CD8-positive, alpha-beta memory T cell (primary cell): ENCODE data around the gene TMC6. TPM values are rescaled to one million over a fixed set of nuclear protein-coding genes. Genes with fewer than 3 reads are reported as not detected.

Experiments used
- CTCF ChIA-PET: fragments of 350-600 bp; sonication (Branson Sonifier 250); formaldehyde crosslinking; loops from one replicate; lab custom pipeline; 2021; ENCODE audit warnings: antibody characterized with exemption; lab: Charles Lee
- POLR2A ChIA-PET: fragments of 350-600 bp; sonication (Branson Sonifier 250); formaldehyde crosslinking; loops from one replicate; lab custom pipeline; 2021; ENCODE audit warnings: antibody characterized with exemption; lab: Charles Lee
- DNase-seq, 5 donors: peaks; one replicate each; pipeline versions ENCODE4 v3.0.0 to v3.0.0-alpha.2; 2020 to 2022; ENCODE audit warnings: mixed read lengths in 1 of 5
- H3K27ac ChIP-seq: one replicate; pipeline ENCODE4 v1.7.0; 2013; ENCODE audit warnings: low read depth, mild to moderate bottlenecking, low read length, moderate library complexity
- H3K27me3 ChIP-seq: 2 replicates; pipeline ENCODE4 v1.7.0; 2013; ENCODE audit warnings: low read length, mild to moderate bottlenecking; ENCODE audit not compliant: insufficient read depth, poor library complexity, severe bottlenecking
- H3K36me3 ChIP-seq: 2 replicates; pipeline ENCODE4 v1.7.0; 2013; ENCODE audit warnings: mild to moderate bottlenecking, low read length, moderate library complexity; ENCODE audit not compliant: insufficient read depth
- H3K4me1 ChIP-seq: 2 replicates; pipeline ENCODE4 v1.7.0; 2013; ENCODE audit warnings: mild to moderate bottlenecking, low read length, moderate library complexity; ENCODE audit not compliant: insufficient read depth
- H3K4me3 ChIP-seq: 2 replicates; pipeline ENCODE4 v1.7.0; 2013; ENCODE audit warnings: mild to moderate bottlenecking, low read length
- H3K9me3 ChIP-seq: 2 replicates; pipeline ENCODE4 v1.7.0; 2013; ENCODE audit warnings: mild to moderate bottlenecking, low read length
- H3K27ac Mint-ChIP-seq, 8 donors: one replicate each; pipeline ENCODE4 v1.8.0; 2020 to 2021; ENCODE audit warnings: mixed read lengths in 8 of 8, mild to moderate bottlenecking in 6 of 8, inconsistent platforms in 3 of 8, moderate library complexity in 3 of 8
- H3K27me3 Mint-ChIP-seq, 2 donors: one replicate each; pipeline ENCODE4 v1.8.0; 2020 to 2021; ENCODE audit warnings: mixed read lengths in 2 of 2, mild to moderate bottlenecking in 1 of 2, moderate library complexity in 1 of 2
- H3K36me3 Mint-ChIP-seq, 3 donors: one replicate each; pipeline ENCODE4 v1.8.0; 2020 to 2021; ENCODE audit warnings: mixed read lengths in 3 of 3, inconsistent platforms in 1 of 3, mild to moderate bottlenecking in 1 of 3
- H3K4me1 Mint-ChIP-seq, 3 donors: one replicate each; pipeline ENCODE4 v1.8.0; 2020 to 2021; ENCODE audit warnings: mixed read lengths in 3 of 3, inconsistent platforms in 1 of 3, mild to moderate bottlenecking in 1 of 3
- H3K4me3 Mint-ChIP-seq, 7 donors: one replicate each; pipeline ENCODE4 v1.8.0; 2020 to 2021; ENCODE audit warnings: mixed read lengths in 7 of 7, mild to moderate bottlenecking in 6 of 7, moderate library complexity in 4 of 7, inconsistent platforms in 2 of 7
- H3K9me3 Mint-ChIP-seq, 5 donors: one replicate each; pipeline ENCODE4 v1.8.0; 2020 to 2022; ENCODE audit warnings: mixed read lengths in 5 of 5, mild to moderate bottlenecking in 3 of 5, moderate library complexity in 2 of 5, inconsistent platforms in 1 of 5
- polyA plus RNA-seq: library from polyadenylated mRNA; unstranded; fragments of 300-500 nt; fragmentation: Illumina TruSeq; gene quantifications from one replicate; pipeline ENCODE4 v1.2.3, GENCODE V29; 2021
- total RNA-seq, 2 experiments: library from RNA; stranded (reverse); gene quantifications; one replicate each; pipeline ENCODE4 v1.2.3, GENCODE V29; 2021

TMC6 gene
- total and polyA plus RNA-seq, 3 experiments from 2014 or later, result 150 to 296 (median 150) TPM

GRCh38 chr17:78112518-78113471, 15.8 kb downstream of the TMC6 start:
- peak overlapping the region; percentile 23 to 97 (median 85) for H3K27ac Mint-ChIP-seq
- no peaks in the 10 kb centered on the region for H3K9me3 Mint-ChIP-seq
- peaks cover 0 to 5% of the 10 kb centered on the region in 2 donors for H3K27me3 Mint-ChIP-seq
- H3K36me3 Mint-ChIP-seq, result peaks cover 4 to 83% (median 9%) of the 10 kb centered on the region in 3 donors
- H3K27me3 ChIP-seq, result no peaks in the 10 kb centered on the region
- H3K4me3 ChIP-seq, result no peak overlapping the region
- H3K36me3 ChIP-seq, result peaks cover 61% of the 10 kb centered on the region
- POLR2A ChIA-PET, result interaction anchor here (1.0 to 6.6 kb wide), 4 partner anchors 8 to 64 kb away, joined by 3 to 111 read pairs (median 25); partner anchors contain the start of genes TMC6 and TMC8
- peaks cover 35 to 66% (median 35%) of the 10 kb centered on the region in 3 donors for H3K4me1 Mint-ChIP-seq
- peak overlapping the region in 6 of 7 donors; percentile 36 to 77 (median 62) for H3K4me3 Mint-ChIP-seq
- peak; percentile 69 to 83 (median 71) for DNase-seq
- CTCF ChIA-PET, result interaction anchor here (0.8 to 7.5 kb wide), 14 partner anchors 9 to 138 kb away, joined by 3 to 100 read pairs (median 4); partner anchors contain the start of genes TMC6 and TMC8
- H3K4me1 ChIP-seq, result peaks cover 34% of the 10 kb centered on the region
- no peak overlapping the region for H3K27ac ChIP-seq
- no peaks in the 10 kb centered on the region for H3K9me3 ChIP-seq

- Histone ChIP-seq H3K27ac (no peak overlapping the region), H3K36me3 (peaks cover 56% of the 10 kb centered on the region), H3K4me3 (no peak overlapping the region), H3K4me1 (peaks cover 34% of the 10 kb centered on the region), H3K9me3 (no peaks in the 10 kb centered on the region), H3K27me3 (no peaks in the 10 kb centered on the region)
- H3K36me3 Mint-ChIP-seq, result peaks cover 4 to 85% (median 9%) of the 10 kb centered on the region in 3 donors
- peaks cover 33 to 65% (median 42%) of the 10 kb centered on the region in 3 donors for H3K4me1 Mint-ChIP-seq
- H3K9me3 Mint-ChIP-seq, result no peaks in the 10 kb centered on the region
- peak in 1 of 5 donors; percentile 51 for DNase-seq
- CTCF ChIA-PET, result interaction anchor here (1.0 to 7.5 kb wide), 14 partner anchors 10 to 139 kb away, joined by 3 to 100 read pairs (median 4); partner anchors contain the start of genes TMC6 and TMC8
- POLR2A ChIA-PET, result interaction anchor here (0.9 to 6.6 kb wide), 5 partner anchors 16 to 58 kb away, joined by 3 to 111 read pairs (median 4); partner anchors contain the start of genes TMC6 and TMC8
- peak overlapping the region in 1 of 7 donors; percentile 77 for H3K4me3 Mint-ChIP-seq
- H3K27ac Mint-ChIP-seq, result peak overlapping the region in 5 of 8 donors; percentile 0 to 97 (median 83)
- H3K27me3 Mint-ChIP-seq, result peaks cover 0 to 5% of the 10 kb centered on the region in 2 donors
Observed at GRCh38 chr17:78111727-78112517, 16.6 kb downstream of the TMC6 start.

- H3K4me1 ChIP-seq, result peaks cover 34% of the 10 kb centered on the region
- H3K36me3 ChIP-seq, result peaks cover 52% of the 10 kb centered on the region
- H3K27ac ChIP-seq, result no peak overlapping the region
- peak overlapping the region in 1 of 7 donors; percentile 11 for H3K4me3 Mint-ChIP-seq
- no peaks in the 10 kb centered on the region for H3K9me3 ChIP-seq
- POLR2A ChIA-PET, result interaction anchor here (0.6 to 6.6 kb wide), 6 partner anchors 17 to 267 kb away, joined by 3 to 111 read pairs (median 3); partner anchors contain the start of genes TMC6 and TMC8
- peak overlapping the region in 4 of 8 donors; percentile 47 to 81 (median 74) for H3K27ac Mint-ChIP-seq
- no peaks in the 10 kb centered on the region for H3K9me3 Mint-ChIP-seq
- H3K4me3 ChIP-seq, result no peak overlapping the region
- CTCF ChIA-PET, result interaction anchor here (0.9 to 7.5 kb wide), 7 partner anchors 11 to 140 kb away, joined by 3 to 100 read pairs (median 4); partner anchors contain the start of genes AFMID, TK1 and TMC6
- peaks cover 31 to 63% (median 43%) of the 10 kb centered on the region in 3 donors for H3K4me1 Mint-ChIP-seq
- DNase-seq, result peak in 1 of 5 donors; percentile 46
- peaks cover 0 to 5% of the 10 kb centered on the region in 2 donors for H3K27me3 Mint-ChIP-seq
- H3K27me3 ChIP-seq, result no peaks in the 10 kb centered on the region
- peaks cover 4 to 81% (median 9%) of the 10 kb centered on the region in 3 donors for H3K36me3 Mint-ChIP-seq
Observed at GRCh38 chr17:78111016-78111726, 17.4 kb downstream of the TMC6 start.

GRCh38 chr17:78110363-78111015, 18.1 kb downstream of the TMC6 start:
- Mint-ChIP-seq H3K9me3 (no peaks in the 10 kb centered on the region), H3K36me3 (peaks cover 4 to 83% (median 9%) of the 10 kb centered on the region in 3 donors), H3K27me3 (peaks cover 0 to 5% of the 10 kb centered on the region in 2 donors), H3K27ac (peak overlapping the region in 6 of 8 donors; percentile 23 to 81 (median 62)), H3K4me3 (peak overlapping the region in 1 of 7 donors; percentile 29), H3K4me1 (peaks cover 31 to 63% (median 43%) of the 10 kb centered on the region in 3 donors)
- no peak for DNase-seq
- Histone ChIP-seq H3K27me3 (no peaks in the 10 kb centered on the region), H3K9me3 (no peaks in the 10 kb centered on the region), H3K27ac (no peak overlapping the region), H3K36me3 (peaks cover 53% of the 10 kb centered on the region), H3K4me3 (no peak overlapping the region), H3K4me1 (peaks cover 34% of the 10 kb centered on the region)
- CTCF ChIA-PET, result interaction anchor here (0.9 to 7.5 kb wide), 9 partner anchors 10 to 141 kb away, joined by 3 to 100 read pairs (median 4); partner anchors contain the start of genes AFMID, TK1 and TMC6
- POLR2A ChIA-PET, result interaction anchor here (0.6 to 6.6 kb wide), 5 partner anchors 17 to 267 kb away, joined by 3 to 111 read pairs (median 3); partner anchors contain the start of genes TMC6 and TMC8

- H3K36me3 ChIP-seq, result peaks cover 52% of the 10 kb centered on the region
- no peak for DNase-seq
- peak overlapping the region in 1 of 8 donors; percentile 14 for H3K27ac Mint-ChIP-seq
- no peak overlapping the region for H3K27ac ChIP-seq
- H3K36me3 Mint-ChIP-seq, result peaks cover 4 to 80% (median 9%) of the 10 kb centered on the region in 3 donors
- H3K9me3 Mint-ChIP-seq, result no peaks in the 10 kb centered on the region
- CTCF ChIA-PET, result interaction anchor here (1.1 to 7.5 kb wide), 4 partner anchors 16 to 34 kb away, joined by 3 to 100 read pairs (median 4); partner anchors contain the start of gene TMC8
- H3K4me1 ChIP-seq, result peaks cover 26% of the 10 kb centered on the region
- POLR2A ChIA-PET, result interaction anchor here (1.2 kb wide), 1 partner anchor 25 kb away, joined by 5 read pairs; no protein-coding TSS in a partner anchor
- peaks cover 0 to 5% of the 10 kb centered on the region in 2 donors for H3K27me3 Mint-ChIP-seq
- H3K4me3 Mint-ChIP-seq, result no peak overlapping the region
- no peaks in the 10 kb centered on the region for H3K9me3 ChIP-seq
- peaks cover 24 to 55% (median 37%) of the 10 kb centered on the region in 3 donors for H3K4me1 Mint-ChIP-seq
- no peak overlapping the region for H3K4me3 ChIP-seq
- H3K27me3 ChIP-seq, result no peaks in the 10 kb centered on the region
Observed at GRCh38 chr17:78109489-78109761, 19.1 kb downstream of the TMC6 start.

- H3K9me3 Mint-ChIP-seq, result no peaks in the 10 kb centered on the region
- Histone ChIP-seq H3K27ac (no peak overlapping the region), H3K36me3 (peaks cover 52% of the 10 kb centered on the region), H3K4me3 (no peak overlapping the region), H3K9me3 (no peaks in the 10 kb centered on the region), H3K27me3 (no peaks in the 10 kb centered on the region), H3K4me1 (peaks cover 21% of the 10 kb centered on the region)
- DNase-seq, result no peak
- peaks cover 4 to 80% (median 9%) of the 10 kb centered on the region in 3 donors for H3K36me3 Mint-ChIP-seq
- no peak overlapping the region for H3K4me3 Mint-ChIP-seq
- H3K27me3 Mint-ChIP-seq, result peaks cover 0 to 5% of the 10 kb centered on the region in 2 donors
- POLR2A ChIA-PET, result interaction anchor here (1.2 kb wide), 1 partner anchor 26 kb away, joined by 5 read pairs; no protein-coding TSS in a partner anchor
- peaks cover 18 to 50% (median 32%) of the 10 kb centered on the region in 3 donors for H3K4me1 Mint-ChIP-seq
- CTCF ChIA-PET, result interaction anchor here (1.0 to 7.5 kb wide), 4 partner anchors 16 to 67 kb away, joined by 3 to 100 read pairs (median 4); partner anchors contain the start of gene TMC8
- peak overlapping the region in 4 of 8 donors; percentile 14 to 76 (median 42) for H3K27ac Mint-ChIP-seq
Observed at GRCh38 chr17:78108726-78109488, 19.6 kb downstream of the TMC6 start.
